Measurements from ENCODE around the gene BRIP1. TPM values are rescaled to one million over a fixed set of nuclear protein-coding genes. Genes with fewer than 3 reads are reported as not detected.

Gene BRIP1
- total RNA-seq, 2 donors from 2014 or later: 1.3 to 3.9 TPM

- no peaks in the 10 kb centered on the region for H3K9me3 ChIP-seq
- no peak for DNase-seq (ENCODE audit: low spot score)
- H3K4me1 ChIP-seq (replicated peaks): no peaks in the 10 kb centered on the region
- intact Hi-C loops (cut with DNase I): no loop called here
- H3K27me3 ChIP-seq (replicated peaks; ENCODE audit: insufficient read depth): no peaks in the 10 kb centered on the region
- H3K4me3 ChIP-seq: no peak overlapping the region
- 78% methylated on average over 2 of the region's 2 CpGs for WGBS
- TF ChIP-seq POLR2A (IDR thresholded peaks at IDR 0.05) (no peak), POLR2AphosphoS5 (IDR thresholded peaks at IDR 0.05) (no peak), CTCF (IDR thresholded peaks at IDR 0.05) (no peak)
- H3K36me3 ChIP-seq: no peaks in the 10 kb centered on the region
- no peak overlapping the region for H3K27ac ChIP-seq
Measured at GRCh38 chr17:61658183-61658582, 205.1 kb downstream of the BRIP1 start.

DNA sequence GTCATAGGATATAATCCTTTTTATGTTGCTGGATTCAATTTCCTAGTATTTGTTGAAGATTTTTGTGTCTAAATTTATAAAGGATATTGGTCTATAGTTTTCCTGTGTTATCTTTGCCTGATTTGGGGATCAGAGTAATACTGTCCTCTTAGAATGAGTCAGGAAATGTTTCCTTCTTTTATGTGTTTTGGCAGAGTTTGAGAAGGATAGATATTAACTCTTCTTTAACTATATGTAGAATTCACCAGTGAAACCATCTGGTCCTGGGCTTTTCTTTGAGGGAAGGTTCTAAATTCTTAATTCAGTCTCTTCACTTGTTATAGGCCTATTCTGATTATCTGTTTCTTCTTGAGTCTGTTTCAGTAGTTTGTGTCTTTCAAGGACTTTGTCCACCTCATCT, 206.0 kb downstream of the BRIP1 start:
- H3K4me3 ChIP-seq: no peak overlapping the region
- intact Hi-C loops (cut with DNase I): no loop called here
- no peaks in the 10 kb centered on the region for H3K36me3 ChIP-seq

DNA sequence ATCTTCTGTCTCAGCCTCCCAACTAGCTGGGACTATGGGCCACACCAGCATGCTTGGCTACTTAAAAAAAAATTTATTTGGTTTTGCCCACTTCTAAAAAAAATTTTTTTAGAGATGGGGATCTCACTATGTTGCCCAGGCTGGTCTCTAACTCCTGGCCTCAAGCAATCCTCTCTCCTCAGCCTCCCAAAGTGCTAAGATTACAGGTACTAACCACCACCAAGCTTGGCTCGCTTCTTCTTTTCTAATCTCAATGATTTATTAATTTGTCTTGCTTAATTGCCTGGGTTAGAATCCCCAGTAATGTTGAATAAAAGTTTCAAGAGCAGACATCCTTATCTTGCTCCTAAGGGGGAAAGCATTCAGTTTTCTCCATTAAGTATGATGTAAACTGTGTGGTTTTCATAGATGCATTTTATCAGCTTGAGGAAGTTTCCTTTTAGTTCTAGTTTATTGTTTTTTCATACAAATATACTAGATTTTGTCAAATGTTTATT, 206.6 kb downstream of the BRIP1 start:
- intact Hi-C loops (cut with DNase I): no loop called here
- no peak for DNase-seq (ENCODE audit: low spot score)
- Histone ChIP-seq H3K27me3 (replicated peaks; ENCODE audit: insufficient read depth) (no peaks in the 10 kb centered on the region), H3K27ac (no peak overlapping the region), H3K9me3 (no peaks in the 10 kb centered on the region), H3K4me1 (replicated peaks) (no peaks in the 10 kb centered on the region), H3K4me3 (no peak overlapping the region), H3K36me3 (no peaks in the 10 kb centered on the region)
- 81% methylated on average over 1 of the region's 1 CpG for WGBS
- no peak for TF ChIP-seq POLR2A (IDR thresholded peaks at IDR 0.05)
- no peak for TF ChIP-seq CTCF (IDR thresholded peaks at IDR 0.05)
- TF ChIP-seq POLR2AphosphoS5 (IDR thresholded peaks at IDR 0.05): no peak

More for the DNA sequence above, 206.0 kb downstream of the BRIP1 start:
- no peak for TF ChIP-seq POLR2AphosphoS5 (IDR thresholded peaks at IDR 0.05)
- TF ChIP-seq CTCF (IDR thresholded peaks at IDR 0.05): no peak
- TF ChIP-seq POLR2A (IDR thresholded peaks at IDR 0.05): no peak
- no peak for DNase-seq (ENCODE audit: low spot score)
- no peak overlapping the region for H3K27ac ChIP-seq
- H3K4me1 ChIP-seq (replicated peaks): no peaks in the 10 kb centered on the region
- H3K27me3 ChIP-seq (replicated peaks; ENCODE audit: insufficient read depth): no peaks in the 10 kb centered on the region
- H3K9me3 ChIP-seq: no peaks in the 10 kb centered on the region

GRCh38 chr17:61650749-61651148, 212.6 kb downstream of the BRIP1 start:
- intact Hi-C loops (cut with DNase I): no loop called here
- no peaks in the 10 kb centered on the region for H3K4me1 ChIP-seq (replicated peaks)
- no peaks in the 10 kb centered on the region for H3K9me3 ChIP-seq
- no peak overlapping the region for H3K4me3 ChIP-seq
- WGBS: 97% methylated on average over 2 of the region's 2 CpGs
- TF ChIP-seq CTCF (IDR thresholded peaks at IDR 0.05) (no peak), POLR2A (IDR thresholded peaks at IDR 0.05) (no peak), POLR2AphosphoS5 (IDR thresholded peaks at IDR 0.05) (no peak)
- H3K27me3 ChIP-seq (replicated peaks; ENCODE audit: insufficient read depth): no peaks in the 10 kb centered on the region
- no peaks in the 10 kb centered on the region for H3K36me3 ChIP-seq
- DNase-seq (ENCODE audit: low spot score): no peak
- H3K27ac ChIP-seq: no peak overlapping the region

- TF ChIP-seq POLR2AphosphoS5 (IDR thresholded peaks at IDR 0.05) (no peak), CTCF (IDR thresholded peaks at IDR 0.05) (no peak)
- H3K9me3 ChIP-seq: no peaks in the 10 kb centered on the region
- no peak overlapping the region for H3K27ac ChIP-seq
- no peaks in the 10 kb centered on the region for H3K36me3 ChIP-seq
- no peak overlapping the region for H3K4me3 ChIP-seq
- DNase-seq (ENCODE audit: low spot score): no peak
- intact Hi-C loops (cut with DNase I): no loop called here
- WGBS: 46% methylated on average over 1 of the region's 1 CpG
- H3K27me3 ChIP-seq (replicated peaks; ENCODE audit: insufficient read depth): no peaks in the 10 kb centered on the region
- no peaks in the 10 kb centered on the region for H3K4me1 ChIP-seq (replicated peaks)
Measured at GRCh38 chr17:61648587-61648986, 214.7 kb downstream of the BRIP1 start.

Measured in prostate gland (tissue), 2 donors.